Activated CD8-positive, alpha-beta memory T cell treated with anti-CD3 and anti-CD28 coated beads, Interleukin-2, amount 50 U/mL, for 4 hours (primary cell): ENCODE results near the gene CSRP1.
"Not testable (repeated sequence)": the region's sequence is repeated elsewhere in the genome, so short reads cannot be mapped to it uniquely, and the experiment has no call there.

Experiments
- DNase-seq: peaks from one replicate; pipeline ENCODE4 v3.0.0-alpha.2; 2020

The CSRP1 gene

DNA sequence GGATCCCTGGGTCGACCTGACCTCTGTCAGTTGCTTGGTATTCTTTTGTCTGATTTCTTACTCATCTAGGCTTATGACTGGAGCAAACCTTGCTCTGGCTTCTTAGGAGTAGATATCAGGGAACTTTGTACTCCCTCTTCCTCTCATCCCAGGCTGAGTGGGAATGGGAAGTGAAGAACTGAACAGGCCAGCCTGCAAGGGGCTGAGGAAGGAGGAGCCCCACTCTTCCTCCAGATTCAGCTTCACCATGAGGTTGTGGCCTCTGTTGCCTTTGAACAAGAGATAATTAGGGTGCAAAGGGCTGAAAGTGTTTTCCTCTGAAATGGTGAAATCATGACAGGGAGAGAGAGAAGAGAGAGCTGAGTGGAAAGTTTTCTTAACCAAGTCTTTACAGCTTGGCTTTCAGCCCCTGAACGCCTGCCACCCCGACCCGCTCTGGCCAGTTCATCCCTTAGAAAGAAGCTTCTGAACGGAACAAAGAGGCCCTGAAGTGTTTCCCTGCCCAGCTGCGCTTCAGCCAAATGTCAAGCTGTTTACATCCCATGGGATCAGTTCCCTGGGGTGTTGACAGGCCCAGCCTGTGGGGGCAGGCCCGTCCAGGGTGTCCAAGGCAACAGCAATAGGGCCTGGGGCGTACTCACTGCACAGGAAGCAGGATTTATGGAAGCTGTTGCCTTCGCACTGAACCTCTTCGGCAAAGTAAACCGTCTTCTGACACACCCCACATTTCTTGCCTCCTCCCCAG lies 11.2 kb downstream of the CSRP1 start:
- no peak for DNase-seq

DNA sequence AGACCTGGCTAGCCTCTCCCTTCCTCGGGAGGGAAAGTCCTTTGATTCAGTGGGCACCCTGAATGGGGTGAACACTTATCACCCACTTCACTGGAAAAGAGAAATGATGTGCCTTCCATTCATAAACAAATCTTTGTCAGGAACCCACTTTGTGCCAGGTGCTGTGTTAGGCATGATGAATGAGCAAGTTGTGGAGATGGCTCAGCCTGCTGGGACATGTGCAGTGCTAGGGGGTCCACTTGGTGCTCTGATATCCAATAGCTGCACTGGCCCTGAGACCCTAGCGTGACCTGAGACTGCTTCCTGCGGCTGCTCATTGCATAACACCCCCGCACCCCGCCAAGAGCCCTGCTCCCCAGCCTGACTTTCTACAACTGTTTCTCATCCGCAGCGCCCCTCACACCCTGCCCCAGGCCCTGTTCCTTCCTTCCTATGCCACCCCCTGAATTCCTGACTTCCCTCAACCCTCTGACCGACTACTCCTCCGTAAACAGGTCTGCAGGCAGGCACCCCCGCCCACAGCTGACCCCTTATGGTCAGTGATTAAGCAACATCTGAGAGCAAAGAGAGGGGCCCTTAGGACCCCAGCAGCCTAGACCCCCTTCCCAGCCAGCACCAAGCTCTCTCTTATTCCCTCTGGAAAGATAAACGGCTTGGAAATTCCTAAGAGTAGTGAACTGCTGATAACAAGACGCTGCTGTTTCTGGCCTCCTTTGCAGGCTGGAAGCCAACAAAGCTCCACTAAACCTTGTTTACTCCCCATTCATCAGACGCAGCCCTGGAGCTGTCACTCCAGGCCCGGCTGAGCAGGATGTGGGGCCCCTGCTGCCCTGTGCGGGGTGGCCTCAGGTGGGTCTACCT lies 12.9 kb downstream of the CSRP1 start:
- DNase-seq = no peak

DNA sequence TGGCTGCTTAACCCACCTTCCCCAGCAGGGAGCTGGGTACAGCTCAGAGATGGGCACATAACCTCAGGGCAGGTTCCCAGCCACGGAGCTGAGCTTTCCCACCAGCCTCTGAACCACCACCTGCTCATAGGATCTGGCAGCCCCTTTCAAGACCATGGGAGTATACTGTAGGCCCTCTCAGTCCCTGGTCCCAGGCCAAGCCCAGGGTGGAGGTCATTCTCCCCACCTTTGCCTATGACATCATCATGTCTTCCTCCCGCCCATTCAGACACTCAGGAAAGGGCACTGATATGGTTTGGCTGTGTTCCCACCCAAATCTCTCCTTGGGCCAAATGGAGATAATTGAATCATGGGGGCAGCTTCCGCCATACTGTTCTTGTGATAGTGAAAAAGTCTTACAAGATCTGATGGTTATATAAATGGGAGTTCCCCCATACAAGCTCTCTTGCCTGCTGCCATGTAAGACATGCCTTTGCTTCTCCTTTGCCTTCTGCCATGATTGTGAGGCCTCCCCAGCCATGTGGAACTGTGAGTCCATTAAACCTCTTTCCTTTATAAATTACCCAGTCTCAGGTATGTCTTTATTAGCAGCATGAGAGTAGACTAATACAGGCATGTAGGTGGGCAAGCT lies 13.8 kb downstream of the CSRP1 start:
- not testable (repeated sequence) for DNase-seq

DNA sequence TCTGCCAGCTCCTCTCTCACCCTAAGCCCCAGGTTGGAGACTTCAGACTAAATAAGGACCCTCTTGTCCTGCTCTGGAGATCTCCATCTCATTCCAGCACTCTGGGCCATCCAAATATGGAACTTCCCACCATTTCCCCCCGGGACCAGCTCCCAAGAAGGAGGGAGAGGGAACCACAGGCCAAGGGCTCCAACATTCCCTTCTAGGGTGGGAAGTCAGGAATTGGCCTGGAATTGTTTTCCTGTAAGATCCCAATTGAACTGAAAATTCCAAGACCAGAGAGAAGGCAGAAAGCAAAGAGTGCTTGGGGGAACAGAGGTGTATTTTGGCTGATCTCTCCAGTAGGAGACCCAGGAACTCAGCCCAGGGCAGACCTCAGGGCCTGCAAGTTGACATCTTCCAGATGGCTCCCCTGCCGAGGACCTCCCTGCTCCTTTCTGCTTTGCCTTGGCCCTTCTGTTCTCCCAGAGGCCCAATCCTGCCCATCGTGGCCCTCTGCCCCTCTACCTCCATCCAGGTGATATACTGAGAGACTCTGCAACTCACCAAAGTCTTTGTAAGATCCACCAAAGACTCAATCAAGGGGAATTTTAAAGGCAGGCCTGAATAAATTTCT lies 14.9 kb downstream of the CSRP1 start:
- no peak for DNase-seq

DNA sequence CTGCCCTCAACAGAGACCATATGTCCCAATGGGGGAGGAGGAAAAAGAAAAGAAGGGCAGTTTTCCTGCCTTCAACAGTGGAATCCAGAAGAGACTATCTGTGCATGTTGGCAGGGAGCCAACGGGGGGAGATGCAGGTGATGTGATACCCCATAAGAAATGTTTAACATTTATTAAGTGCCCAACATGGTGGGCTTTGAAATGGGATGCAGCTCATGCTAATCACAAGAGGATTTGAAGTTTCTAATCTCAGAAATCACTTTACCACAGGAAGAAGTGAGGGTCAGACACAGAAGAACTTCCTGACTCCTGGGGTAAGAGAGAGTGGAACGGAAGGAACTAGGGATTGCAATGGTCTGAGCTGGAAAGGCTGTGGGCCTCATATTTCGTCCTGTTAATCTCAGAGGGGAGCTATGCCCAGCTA lies 16.2 kb downstream of the CSRP1 start:
- DNase-seq = no peak

DNA sequence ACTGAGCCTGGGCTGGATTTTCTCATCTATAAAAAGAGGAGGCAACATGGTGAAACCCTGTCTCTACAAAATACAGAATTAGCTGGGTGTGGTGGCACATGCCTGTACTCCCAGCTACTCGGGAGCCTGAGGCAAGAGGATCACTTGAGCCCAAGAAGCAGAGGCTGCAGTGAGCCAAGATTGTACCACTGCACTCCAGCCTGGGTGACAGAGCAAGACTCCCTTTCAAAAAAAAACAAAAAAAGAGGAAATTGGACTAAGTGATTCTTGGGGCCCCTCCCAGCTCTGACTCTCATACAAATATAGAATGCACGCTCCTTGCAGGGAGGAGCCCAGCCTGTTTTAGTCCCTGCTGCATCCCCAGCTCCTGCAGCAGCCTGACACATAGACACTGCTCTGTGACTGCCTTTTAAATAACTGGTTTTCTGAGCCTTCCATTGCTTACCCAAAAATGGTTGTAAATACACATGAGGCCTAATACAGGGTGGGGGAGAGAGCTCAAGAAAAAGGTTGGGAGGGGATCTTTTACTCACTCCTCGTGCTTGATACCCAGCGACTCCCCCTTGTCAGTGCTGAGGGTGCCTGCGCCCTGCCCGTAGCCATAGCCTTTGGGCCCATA lies 17.2 kb downstream of the CSRP1 start:
- DNase-seq = no peak

DNA sequence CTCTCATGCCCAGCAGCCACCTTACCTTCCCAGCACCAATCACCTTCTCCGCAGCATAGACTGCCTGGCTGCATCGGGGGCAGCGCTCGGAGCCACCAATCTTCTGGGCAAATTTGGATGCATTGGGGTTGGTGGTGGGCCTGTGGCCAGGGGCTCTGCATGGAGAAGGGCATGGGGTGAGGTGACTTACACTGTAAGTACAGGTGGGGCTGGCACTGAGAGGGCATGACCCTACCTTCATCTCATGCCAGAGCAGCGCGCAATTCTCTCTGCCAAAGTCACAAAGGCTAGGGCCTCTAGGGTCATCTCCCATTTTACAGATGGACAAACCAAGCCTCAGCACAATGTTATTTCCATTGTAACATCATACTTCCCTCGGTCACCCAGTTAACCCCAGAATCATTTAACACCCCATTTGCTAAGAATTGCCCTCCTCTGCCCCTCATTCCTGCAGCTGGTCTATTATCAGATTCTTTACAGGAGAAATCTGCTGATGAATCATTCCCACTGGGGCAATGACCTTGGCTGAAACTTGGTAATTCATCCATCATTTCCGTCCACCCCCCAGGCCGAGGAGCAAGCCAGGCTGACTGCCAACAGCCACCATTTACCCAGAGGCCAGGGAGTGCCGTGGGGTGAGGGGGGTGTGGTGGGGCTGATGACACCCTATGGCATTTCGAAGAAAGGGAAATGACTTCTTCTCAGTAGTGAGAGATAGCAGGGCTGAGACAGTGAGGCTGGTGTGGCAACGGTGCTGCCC lies 17.9 kb downstream of the CSRP1 start:
- DNase-seq = no peak

DNA sequence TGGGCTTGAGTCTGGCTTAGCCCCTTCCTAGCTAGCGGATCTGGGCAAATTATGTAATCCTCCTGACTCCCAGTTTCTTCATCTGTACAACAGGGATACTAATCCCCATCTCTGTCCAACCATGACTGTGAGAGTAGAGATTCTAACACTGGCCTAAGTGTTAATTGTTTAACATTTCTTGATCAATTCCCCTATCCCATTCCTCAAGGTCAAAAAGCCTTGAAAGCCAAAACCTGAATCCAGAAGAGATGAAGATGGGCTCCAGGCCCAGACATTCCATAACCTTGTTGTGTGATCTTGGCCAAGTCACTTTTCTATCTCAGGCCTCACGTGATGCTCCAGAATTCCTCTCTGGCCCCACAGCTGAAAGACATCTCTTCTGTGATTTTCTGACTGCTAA lies 19.2 kb downstream of the CSRP1 start:
- no peak for DNase-seq

DNA sequence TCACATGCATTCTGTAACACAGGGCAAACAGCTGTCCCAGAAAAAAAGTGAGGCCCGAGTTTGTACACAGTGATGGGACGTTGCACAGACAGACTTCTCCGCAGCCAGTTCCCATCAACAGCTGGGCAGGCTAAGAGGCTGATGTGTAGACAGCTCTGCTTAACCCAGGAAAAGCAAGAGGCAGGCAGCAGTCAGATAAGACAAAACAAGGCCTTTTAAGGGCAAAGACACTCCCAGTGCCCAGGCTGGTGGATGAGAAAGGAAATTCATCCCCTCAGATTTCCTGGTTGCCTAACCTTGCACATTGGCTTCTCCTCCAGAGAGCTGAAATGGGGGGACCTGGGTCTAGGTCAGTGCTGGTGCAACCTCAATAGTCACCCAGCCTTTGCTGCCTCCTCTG lies 20.7 kb downstream of the CSRP1 start:
- no peak for DNase-seq

DNA sequence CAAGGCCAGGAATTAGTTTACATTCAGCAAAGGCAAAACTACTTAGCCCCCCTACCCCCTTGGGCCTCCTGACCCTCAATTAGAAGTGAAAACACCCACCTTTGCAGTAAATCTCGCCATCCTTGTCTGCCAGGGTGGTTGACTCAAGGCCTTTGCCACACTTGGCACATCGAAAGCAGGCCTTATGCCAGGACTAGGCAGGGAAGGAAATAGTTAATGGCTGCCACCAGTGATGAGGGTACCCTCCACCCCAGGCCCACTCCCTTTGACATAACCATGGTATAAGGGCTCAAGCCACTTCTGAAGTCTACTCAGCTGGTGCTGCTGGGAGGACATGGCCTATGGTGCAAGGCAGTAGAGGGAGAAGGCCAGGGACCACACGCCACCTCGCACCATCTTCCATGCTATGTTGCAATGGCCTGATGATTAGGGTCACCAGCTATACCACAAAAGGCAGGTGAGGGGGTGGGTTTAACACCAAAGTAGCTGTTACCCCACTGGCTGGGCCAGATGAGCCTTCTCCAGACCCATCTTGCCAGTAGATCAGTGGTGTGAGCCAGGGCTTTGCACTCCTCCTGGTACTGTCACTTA lies 21.6 kb downstream of the CSRP1 start:
- no peak for DNase-seq

DNA sequence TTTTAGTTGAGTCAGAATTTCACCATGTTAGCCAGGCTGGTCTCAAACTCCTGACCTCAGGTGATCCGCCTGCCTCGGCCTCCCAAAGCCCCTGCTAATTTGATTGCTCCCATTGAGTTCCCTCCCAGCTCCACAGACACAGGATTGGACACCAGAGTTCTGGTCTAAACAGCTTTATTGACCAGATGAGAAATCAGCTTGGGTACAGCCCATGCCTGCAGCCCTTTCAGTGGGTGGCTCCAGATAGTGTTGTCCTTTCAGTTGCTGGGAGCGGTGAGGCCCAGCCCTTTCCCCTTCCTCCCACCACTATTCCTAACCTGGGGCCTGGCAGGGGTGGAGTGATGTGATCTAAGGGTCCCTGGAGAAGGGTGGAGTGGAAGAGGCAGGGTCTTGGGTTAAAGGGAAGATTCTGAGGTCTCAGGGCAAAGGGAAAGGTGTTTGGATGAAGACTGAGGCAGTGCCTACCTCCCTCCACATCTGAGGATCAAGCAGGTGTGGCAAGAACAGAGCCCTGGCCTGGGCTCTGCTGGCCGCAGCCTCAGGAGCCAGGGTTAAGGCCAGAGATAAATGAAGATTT lies 23.5 kb downstream of the CSRP1 start:
- DNase-seq = no peak

DNA sequence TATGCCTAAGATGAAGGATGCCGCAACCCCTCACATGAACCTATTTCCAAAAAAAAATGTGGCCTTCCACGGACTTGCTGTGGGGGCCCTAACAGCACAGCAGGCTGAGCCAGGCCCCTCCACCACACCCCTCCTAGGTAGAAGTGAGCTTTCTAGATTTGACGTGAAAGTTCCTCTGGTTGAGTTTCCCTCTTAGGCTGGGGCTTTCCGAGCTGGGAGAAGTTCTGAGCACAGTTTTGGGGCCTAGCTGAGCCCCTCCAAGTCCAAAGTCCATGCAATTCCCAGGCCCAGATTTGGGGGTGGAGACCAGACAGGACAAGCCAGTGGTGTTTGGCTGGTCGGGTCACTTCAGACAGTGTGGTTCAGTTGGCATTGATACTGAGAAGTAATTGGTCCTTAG lies 24.2 kb downstream of the CSRP1 start:
- DNase-seq = no peak

DNA sequence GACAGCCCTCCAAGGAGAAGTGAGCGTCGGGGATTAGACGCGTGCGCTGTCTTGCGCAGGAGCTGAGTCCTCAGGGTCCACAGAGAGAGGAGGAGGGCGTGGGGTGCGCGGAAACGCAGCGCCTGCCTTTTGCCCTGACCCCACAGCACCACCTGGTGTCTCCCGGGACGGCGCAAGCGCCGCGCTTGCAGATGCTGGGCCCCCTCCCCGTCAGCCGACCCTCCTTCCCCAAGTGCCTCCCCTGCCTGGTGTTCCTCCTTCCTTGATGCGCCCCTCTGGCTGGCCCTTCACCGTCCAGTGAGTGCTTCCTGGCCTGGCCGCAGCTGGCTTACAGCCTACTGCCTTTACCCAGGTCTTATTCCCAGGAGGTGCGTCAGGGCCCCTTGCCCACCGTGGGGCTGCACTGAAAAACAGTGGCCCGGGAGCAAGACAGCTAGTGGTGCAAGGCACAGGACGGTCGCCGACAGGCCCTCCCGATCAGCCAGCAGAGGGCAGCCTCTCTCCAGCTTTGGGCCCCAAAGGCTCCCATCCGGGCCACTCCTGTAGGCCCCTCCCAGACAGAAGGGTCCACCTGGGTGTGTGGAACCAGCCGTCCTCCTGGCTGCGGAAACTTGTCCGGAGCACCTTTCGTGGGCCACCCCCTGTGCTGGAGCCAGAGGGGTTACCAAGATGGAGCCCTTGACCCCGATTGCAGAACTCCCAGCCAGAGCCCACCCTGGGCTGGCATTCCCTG lies 25.0 kb downstream of the CSRP1 start:
- peak; percentile 81 for DNase-seq

DNA sequence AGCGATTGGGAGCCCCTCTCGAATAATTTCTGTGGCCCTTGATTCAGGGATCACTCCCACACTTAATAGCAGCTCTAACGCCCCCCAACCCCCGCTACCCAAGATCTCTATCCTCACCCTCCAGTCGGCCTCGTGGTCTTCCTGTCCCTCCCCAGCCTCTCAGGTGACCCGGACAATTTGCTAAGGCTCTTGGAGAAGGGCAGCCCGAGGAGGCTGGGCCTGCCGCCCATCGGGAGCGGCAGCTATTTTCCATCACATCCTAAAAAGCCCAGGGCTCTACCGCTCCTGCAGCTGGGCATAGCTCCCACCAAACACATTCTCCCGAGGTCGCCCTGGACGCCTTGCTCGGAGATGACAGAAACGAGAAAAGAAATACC lies 25.9 kb downstream of the CSRP1 start:
- DNase-seq = no peak

DNA sequence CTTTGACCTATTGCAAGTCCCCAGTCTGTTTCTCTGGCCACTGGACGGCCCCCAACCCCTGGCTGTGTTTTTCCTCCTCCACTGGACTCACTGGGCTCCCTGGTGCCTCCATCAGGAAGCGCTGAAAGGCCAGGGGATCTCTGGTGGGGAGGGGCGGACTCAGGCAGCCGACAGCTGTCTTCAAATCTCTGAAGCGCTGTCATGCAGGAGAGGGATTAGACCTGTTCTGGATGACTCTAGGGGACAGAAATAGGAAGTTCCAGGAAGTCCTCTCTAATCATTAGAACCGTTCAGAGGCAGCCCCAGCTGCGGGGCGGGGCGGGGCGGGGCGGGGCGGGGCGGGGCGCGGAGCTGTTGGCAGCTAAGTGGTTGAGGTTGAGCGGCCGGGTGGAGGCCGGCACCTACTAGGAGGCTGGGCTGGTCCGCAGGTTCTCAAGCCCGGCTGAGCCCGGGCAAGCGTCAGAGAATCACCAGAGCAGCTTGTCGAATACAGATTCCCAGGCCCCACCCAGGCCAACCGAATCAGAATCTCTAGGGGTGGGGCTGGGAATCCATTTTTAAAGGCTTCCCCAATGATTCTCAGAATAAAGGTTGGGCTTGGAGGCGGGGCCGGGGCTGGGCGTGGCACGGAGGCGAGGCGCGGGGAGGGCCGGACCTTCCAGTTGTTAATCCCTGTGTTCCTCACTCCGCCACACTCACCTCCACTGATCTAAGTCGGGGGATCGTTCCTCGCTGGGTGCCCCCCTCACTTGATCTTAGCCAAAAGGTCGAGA lies 26.5 kb downstream of the CSRP1 start:
- peak; percentile 46 for DNase-seq

DNA sequence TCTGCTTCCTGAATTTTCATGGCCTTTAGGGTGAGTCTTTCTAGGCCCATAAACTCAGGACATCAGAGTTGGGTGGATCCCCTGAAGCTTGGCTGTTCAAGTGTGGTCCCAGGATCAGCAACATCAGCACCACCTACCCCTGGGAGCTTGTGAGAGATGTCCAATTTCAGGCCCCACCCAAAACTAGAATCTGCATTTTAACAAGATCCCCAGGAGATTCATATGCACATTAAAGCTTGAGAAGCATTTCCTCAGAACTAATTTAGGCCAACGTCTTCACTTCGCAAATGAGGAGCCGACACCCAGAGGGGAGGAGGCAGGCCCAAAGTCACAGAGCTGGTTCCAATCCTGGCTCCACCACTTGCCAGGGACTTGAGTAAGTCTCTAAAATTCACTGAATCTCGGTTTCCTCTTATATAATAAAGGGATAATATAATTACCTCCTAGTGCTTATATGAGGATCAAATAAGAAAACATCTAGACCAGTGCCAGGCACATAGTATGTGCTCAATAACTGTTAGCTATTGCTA lies 27.7 kb downstream of the CSRP1 start:
- no peak for DNase-seq

DNA sequence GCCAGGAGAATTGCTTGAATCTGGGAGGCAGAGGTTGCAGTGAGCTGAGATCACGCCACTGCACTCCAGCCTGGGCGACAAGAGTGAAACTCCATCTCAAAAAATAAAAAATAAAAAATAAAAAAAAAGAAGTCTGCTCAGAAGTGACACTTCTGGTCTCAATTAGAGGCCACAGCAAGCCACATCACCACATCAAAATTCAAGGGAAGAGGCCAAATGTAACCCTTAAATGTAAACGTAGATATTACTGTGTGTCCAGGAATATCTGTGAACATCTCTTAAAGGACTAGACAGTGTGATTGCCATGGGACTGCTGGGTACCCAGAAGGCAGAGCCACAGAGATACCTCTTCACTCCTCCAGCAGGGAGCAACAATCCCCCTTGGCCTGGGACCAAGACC lies 28.3 kb downstream of the CSRP1 start:
- not testable (repeated sequence) for DNase-seq

DNA sequence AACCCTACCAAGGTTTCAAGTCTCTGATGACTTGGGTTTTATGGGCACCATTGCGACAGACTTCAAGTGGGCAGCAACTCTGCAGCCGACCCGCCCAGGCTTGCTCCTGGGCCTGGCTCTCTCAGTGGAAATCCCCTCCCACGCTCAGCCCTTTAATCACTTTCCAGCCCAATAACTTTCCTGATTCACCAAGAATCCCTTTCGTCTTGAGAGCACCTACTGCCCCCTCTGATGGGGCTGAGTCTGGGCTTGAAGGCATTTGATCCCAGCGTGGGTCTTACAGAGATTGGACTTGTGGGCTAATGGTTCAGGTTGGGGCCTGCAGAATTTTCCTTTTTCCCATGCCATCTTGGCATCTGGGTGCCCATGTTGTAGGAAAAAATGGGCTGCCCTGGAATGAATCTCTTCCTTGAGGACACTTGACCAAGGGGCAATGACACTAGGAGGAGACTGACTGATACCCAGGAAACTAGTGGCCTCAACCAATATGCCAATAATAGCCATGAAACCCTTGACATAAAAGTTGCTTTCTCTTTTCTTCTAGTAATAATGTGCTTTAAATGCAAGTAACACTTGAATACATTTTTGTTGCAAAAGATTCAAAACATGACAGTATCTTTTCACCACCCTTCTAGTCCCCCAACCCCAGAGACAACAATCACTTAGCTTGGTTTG lies 30.1 kb downstream of the CSRP1 start:
- DNase-seq = no peak
